ENCODE data around the gene CACNG7.

Gene CACNG7

DNA sequence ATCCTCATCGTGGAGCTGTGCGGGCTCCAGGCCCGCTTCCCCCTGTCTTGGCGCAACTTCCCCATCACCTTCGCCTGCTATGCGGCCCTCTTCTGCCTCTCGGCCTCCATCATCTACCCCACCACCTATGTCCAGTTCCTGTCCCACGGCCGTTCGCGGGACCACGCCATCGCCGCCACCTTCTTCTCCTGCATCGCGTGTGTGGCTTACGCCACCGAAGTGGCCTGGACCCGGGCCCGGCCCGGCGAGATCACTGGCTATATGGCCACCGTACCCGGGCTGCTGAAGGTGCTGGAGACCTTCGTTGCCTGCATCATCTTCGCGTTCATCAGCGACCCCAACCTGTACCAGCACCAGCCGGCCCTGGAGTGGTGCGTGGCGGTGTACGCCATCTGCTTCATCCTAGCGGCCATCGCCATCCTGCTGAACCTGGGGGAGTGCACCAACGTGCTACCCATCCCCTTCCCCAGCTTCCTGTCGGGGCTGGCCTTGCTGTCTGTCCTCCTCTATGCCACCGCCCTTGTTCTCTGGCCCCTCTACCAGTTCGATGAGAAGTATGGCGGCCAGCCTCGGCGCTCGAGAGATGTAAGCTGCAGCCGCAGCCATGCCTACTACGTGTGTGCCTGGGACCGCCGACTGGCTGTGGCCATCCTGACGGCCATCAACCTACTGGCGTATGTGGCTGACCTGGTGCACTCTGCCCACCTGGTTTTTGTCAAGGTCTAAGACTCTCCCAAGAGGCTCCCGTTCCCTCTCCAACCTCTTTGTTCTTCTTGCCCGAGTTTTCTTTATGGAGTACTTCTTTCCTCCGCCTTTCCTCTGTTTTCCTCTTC, 35.1 kb upstream of the CACNG7 start:
- no peak overlapping the region for H3K4me3 ChIP-seq (ENCODE audit: low read length, poor library complexity, severe bottlenecking)
- no peak overlapping the region for H2AFZ ChIP-seq (ENCODE audit: low read length)
- no peaks in the 10 kb centered on the region for H3K9me3 ChIP-seq (ENCODE audit: insufficient read depth, low read depth, low read length)
- H3K9ac ChIP-seq (ENCODE audit: low read depth, low read length, poor library complexity, severe bottlenecking) = no peak overlapping the region
- H3K36me3 ChIP-seq (ENCODE audit: insufficient read depth, low read length) = peaks cover 31% of the 10 kb centered on the region; the same call in 1 of the 2 replicates
- peaks cover 28% of the 10 kb centered on the region for H3K4me1 ChIP-seq (ENCODE audit: insufficient read depth, low read length, poor library complexity, severe bottlenecking)
- TF ChIP-seq CTCF (conservative IDR thresholded peaks at IDR 0.05; ENCODE audit: low read length) (no peak), EZH2phosphoT487 (IDR thresholded peaks at IDR 0.05; ENCODE audit: borderline replicate concordance) (no peak)
- peak overlapping the region; percentile 63 for H3K4me2 ChIP-seq (ENCODE audit: low read depth, low read length, poor library complexity, severe bottlenecking)
- no peaks in the 10 kb centered on the region for H3F3A ChIP-seq (ENCODE audit: low read depth)
- peaks cover 64% of the 10 kb centered on the region for H4K20me1 ChIP-seq (ENCODE audit: insufficient read depth, low read length, poor library complexity, severe bottlenecking)
- H3K9me2 ChIP-seq (replicated peaks; ENCODE audit: low read depth, low read length) = no peaks in the 10 kb centered on the region
- peaks cover 77% of the 10 kb centered on the region for H3K79me2 ChIP-seq (ENCODE audit: insufficient read depth, low read length)
- peaks cover 3% of the 10 kb centered on the region for H3K27me3 ChIP-seq (ENCODE audit: insufficient read depth, low read length, poor library complexity, severe bottlenecking)

- peaks cover 64% of the 10 kb centered on the region for H4K20me1 ChIP-seq (ENCODE audit: insufficient read depth, low read length, poor library complexity, severe bottlenecking)
- TF ChIP-seq CTCF (conservative IDR thresholded peaks at IDR 0.05; ENCODE audit: low read length) = no peak
- no peak for TF ChIP-seq EZH2phosphoT487 (IDR thresholded peaks at IDR 0.05; ENCODE audit: borderline replicate concordance)
- H3K4me2 ChIP-seq (ENCODE audit: low read depth, low read length, poor library complexity, severe bottlenecking) = peak overlapping the region; percentile 63
- peaks cover 32% of the 10 kb centered on the region for H3K4me1 ChIP-seq (ENCODE audit: insufficient read depth, low read length, poor library complexity, severe bottlenecking)
- H3K36me3 ChIP-seq (ENCODE audit: insufficient read depth, low read length) = peaks cover 31% of the 10 kb centered on the region; the same call in 1 of the 2 replicates
- no peak overlapping the region for H3K9ac ChIP-seq (ENCODE audit: low read depth, low read length, poor library complexity, severe bottlenecking)
- H2AFZ ChIP-seq (ENCODE audit: low read length) = no peak overlapping the region
- no peaks in the 10 kb centered on the region for H3K9me2 ChIP-seq (replicated peaks; ENCODE audit: low read depth, low read length)
- peak overlapping the region; percentile 12 for H3K4me3 ChIP-seq (ENCODE audit: low read length, poor library complexity, severe bottlenecking)
- no peaks in the 10 kb centered on the region for H3F3A ChIP-seq (ENCODE audit: low read depth)
- peaks cover 71% of the 10 kb centered on the region for H3K79me2 ChIP-seq (ENCODE audit: insufficient read depth, low read length)
- H3K27me3 ChIP-seq (ENCODE audit: insufficient read depth, low read length, poor library complexity, severe bottlenecking) = peaks cover 3% of the 10 kb centered on the region
- no peaks in the 10 kb centered on the region for H3K9me3 ChIP-seq (ENCODE audit: insufficient read depth, low read depth, low read length)
Measured at GRCh38 chr19:53874606-53874990, 34.5 kb upstream of the CACNG7 start.

DNA sequence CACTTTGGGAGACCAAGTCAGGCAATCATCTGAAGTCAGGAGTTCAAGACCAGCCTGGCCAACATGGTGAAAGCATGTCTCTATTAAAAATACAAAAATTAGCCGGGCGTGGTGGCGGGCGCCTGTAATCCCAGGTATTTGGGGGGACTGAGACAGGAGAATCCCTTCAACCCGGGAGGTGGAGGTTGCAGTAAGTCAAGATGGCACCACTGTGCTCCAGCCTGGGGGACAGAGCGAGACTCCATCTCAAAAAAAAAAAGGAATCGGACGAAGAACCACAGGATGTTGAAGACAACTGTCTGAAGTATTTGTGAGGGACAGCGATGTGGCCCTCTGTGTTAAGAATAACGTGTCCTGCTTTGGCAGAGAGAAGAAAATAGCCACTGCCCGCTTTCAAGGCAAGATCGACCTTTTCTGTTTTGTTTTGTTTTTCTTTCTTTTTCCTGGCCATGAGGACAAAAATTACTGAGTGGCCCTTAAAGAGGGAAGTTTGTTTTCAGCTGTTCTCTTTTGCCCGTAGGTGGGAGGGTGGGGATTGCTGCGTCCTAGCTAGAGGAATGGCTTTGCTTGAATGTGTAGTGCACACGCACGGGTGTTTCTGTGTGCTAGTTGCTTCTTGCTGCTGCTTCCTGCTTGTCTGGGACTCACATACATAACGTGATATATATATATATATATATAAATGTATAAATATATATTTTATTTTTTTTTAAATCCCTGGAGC, 33.3 kb upstream of the CACNG7 start:
- H3K9me3 ChIP-seq (ENCODE audit: insufficient read depth, low read depth, low read length) = no peaks in the 10 kb centered on the region
- no peaks in the 10 kb centered on the region for H3F3A ChIP-seq (ENCODE audit: low read depth)
- H3K4me1 ChIP-seq (ENCODE audit: insufficient read depth, low read length, poor library complexity, severe bottlenecking) = peaks cover 37% of the 10 kb centered on the region
- peaks cover 60% of the 10 kb centered on the region for H3K79me2 ChIP-seq (ENCODE audit: insufficient read depth, low read length)
- peaks cover 31% of the 10 kb centered on the region; the same call in 1 of the 2 replicates for H3K36me3 ChIP-seq (ENCODE audit: insufficient read depth, low read length)
- H3K9ac ChIP-seq (ENCODE audit: low read depth, low read length, poor library complexity, severe bottlenecking) = no peak overlapping the region
- H3K9me2 ChIP-seq (replicated peaks; ENCODE audit: low read depth, low read length) = no peaks in the 10 kb centered on the region
- no peak overlapping the region for H2AFZ ChIP-seq (ENCODE audit: low read length)
- TF ChIP-seq EZH2phosphoT487 (IDR thresholded peaks at IDR 0.05; ENCODE audit: borderline replicate concordance) (no peak), CTCF (conservative IDR thresholded peaks at IDR 0.05; ENCODE audit: low read length) (no peak)
- peaks cover 58% of the 10 kb centered on the region for H4K20me1 ChIP-seq (ENCODE audit: insufficient read depth, low read length, poor library complexity, severe bottlenecking)
- peak overlapping the region; percentile 63 for H3K4me2 ChIP-seq (ENCODE audit: low read depth, low read length, poor library complexity, severe bottlenecking)
- H3K27me3 ChIP-seq (ENCODE audit: insufficient read depth, low read length, poor library complexity, severe bottlenecking) = peaks cover 12% of the 10 kb centered on the region
- H3K4me3 ChIP-seq (ENCODE audit: low read length, poor library complexity, severe bottlenecking) = peak overlapping the region; percentile 52
